PC-3 (cell line): ENCODE measurements around the gene NAIF1. TPM values are rescaled to one million over a fixed set of nuclear protein-coding genes. Genes with fewer than 3 reads are reported as not detected.

Source experiments
- ATAC-seq: fragments of 200-7000 bp; cut with Tn5 transposase; 2 replicates; pipeline ENCODE4 v1.9.1; 2020; ENCODE audit warnings: mild to moderate bottlenecking, moderate library complexity
- BruUV-seq: library from RNA; stranded (reverse); fragments of 400-500 nt; replicated peaks from 2 replicates; lab custom pipeline; 2021; lab: Mats Ljungman, UMichigan
- CTCF ChIA-PET: fragments of 300-600 bp; sonication (Branson Sonifier 250); formaldehyde crosslinking; loops from one replicate; lab custom pipeline; 2022; ENCODE audit warnings: antibody characterized with exemption; lab: Charles Lee
- POLR2A ChIA-PET: fragments of 300-600 bp; sonication (Branson Sonifier 250); formaldehyde crosslinking; loops from one replicate; lab custom pipeline; 2022; ENCODE audit warnings: antibody characterized with exemption; ENCODE audit not compliant: unreplicated experiment; lab: Charles Lee
- DNase-seq: peaks from one replicate; pipeline ENCODE4 v3.0.0-alpha.2; 2015
- H2AFZ ChIP-seq: fragments of 300-600 bp; sonication (generic); 2 replicates; pipeline ENCODE4 v1.6.0; 2016; ENCODE audit warnings: antibody characterized with exemption, low read length
- H3F3A ChIP-seq: fragments of 300-600 bp; sonication (generic); one replicate; pipeline ENCODE4 v1.6.0; 2017; ENCODE audit warnings: antibody characterized with exemption, low read length, control low read depth, mild to moderate bottlenecking; ENCODE audit not compliant: unreplicated experiment
- H3K27ac ChIP-seq: fragments of 300-600 bp; sonication (generic); 2 replicates; pipeline ENCODE4 v1.5.1; 2016; ENCODE audit warnings: mild to moderate bottlenecking, low read length
- H3K27me3 ChIP-seq: fragments of 300-600 bp; sonication (generic); 2 replicates; pipeline ENCODE4 v1.6.1; 2016; ENCODE audit warnings: low read length, mixed read lengths
- H3K36me3 ChIP-seq: fragments of 300-600 bp; sonication (generic); 2 replicates; pipeline ENCODE4 v1.6.1; 2016; ENCODE audit warnings: low read depth, mixed run types, low read length, mixed read lengths
- H3K4me1 ChIP-seq: fragments of 300-600 bp; sonication (generic); 2 replicates; pipeline ENCODE4 v1.5.1; 2016; ENCODE audit warnings: low read length; ENCODE audit not compliant: insufficient read depth
- H3K4me2 ChIP-seq: fragments of 300-600 bp; sonication (generic); 2 replicates; pipeline ENCODE4 v1.6.0; 2016; ENCODE audit warnings: low read length
- H3K4me3 ChIP-seq: fragments of 300-600 bp; sonication (generic); 2 replicates; pipeline ENCODE4 v1.5.1; 2016; ENCODE audit warnings: mild to moderate bottlenecking, low read length, mixed read lengths
- H3K79me2 ChIP-seq: fragments of 300-600 bp; sonication (generic); 2 replicates; pipeline ENCODE4 v1.6.1; 2017; ENCODE audit warnings: low read length, mixed read lengths
- H3K9ac ChIP-seq: fragments of 300-600 bp; sonication (generic); 2 replicates; pipeline ENCODE4 v1.6.0; 2016; ENCODE audit warnings: mild to moderate bottlenecking, low read length
- H3K9me2 ChIP-seq: fragments of 300-600 bp; sonication (generic); replicated peaks from 2 replicates; pipeline ENCODE4 v1.6.1; 2016; ENCODE audit warnings: mixed run types, low read length, mixed read lengths
- H3K9me3 ChIP-seq: fragments of 300-600 bp; sonication (generic); 2 replicates; pipeline ENCODE4 v1.6.1; 2016; ENCODE audit warnings: low read length, mixed read lengths
- H4K20me1 ChIP-seq: fragments of 300-600 bp; sonication (generic); 2 replicates; pipeline ENCODE4 v1.6.1; 2016; ENCODE audit warnings: low read length, mixed read lengths
- CTCF ChIP-seq: fragments of 300-600 bp; sonication (generic); conservative IDR thresholded peaks from 2 replicates; pipeline ENCODE4 v1.5.1; 2017; ENCODE audit warnings: antibody characterized with exemption, low read depth, mild to moderate bottlenecking, low read length
- EZH2 ChIP-seq: fragments of 300-600 bp; sonication (generic); IDR thresholded peaks from one replicate; pipeline ENCODE4 v1.6.1; 2017; ENCODE audit warnings: antibody characterized with exemption, mild to moderate bottlenecking, low read length; ENCODE audit not compliant: unreplicated experiment
- EZH2phosphoT487 ChIP-seq: fragments of 300-600 bp; sonication (generic); IDR thresholded peaks from 2 replicates; pipeline ENCODE4 v1.6.1; 2018; ENCODE audit warnings: mild to moderate bottlenecking, antibody characterized with exemption, low read length, borderline replicate concordance
- intact Hi-C: fragments of 100-400 bp; cut with micrococcal nuclease; formaldehyde crosslinking; loops from 2 replicates; pipeline ENCODE4 v1.9.0; 2023
- total RNA-seq: library from RNA; depleted of rRNA; stranded (reverse); fragments of >200 nt; gene quantifications from 2 replicates; pipeline ENCODE4 v1.2.3, GENCODE V29; 2014

NAIF1 gene
- total RNA-seq, 1 experiment from 2014 or later: 8.4 TPM

- no peaks in the 10 kb centered on the region for H4K20me1 ChIP-seq
- no peaks in the 10 kb centered on the region for H3K4me1 ChIP-seq
- TF ChIP-seq EZH2 (no peak), CTCF (no peak), EZH2phosphoT487 (no peak)
- no peak overlapping the region for H3K27ac ChIP-seq
- no peak overlapping the region for H2AFZ ChIP-seq
- H3K9me3 ChIP-seq: no peaks in the 10 kb centered on the region
- POLR2A ChIA-PET: no interaction called here
- H3K4me2 ChIP-seq: no peak overlapping the region
- DNase-seq: no peak
- H3K27me3 ChIP-seq: no peaks in the 10 kb centered on the region
- BruUV-seq: no TSS peak
- no peaks in the 10 kb centered on the region for H3K9me2 ChIP-seq
- intact Hi-C loops: no loop called here
- no peak for ATAC-seq
- no peaks in the 10 kb centered on the region for H3K79me2 ChIP-seq
- no peaks in the 10 kb centered on the region for H3F3A ChIP-seq
- no peak overlapping the region for H3K4me3 ChIP-seq
- peaks cover 20% of the 10 kb centered on the region; the same call in 1 of the 2 replicates for H3K36me3 ChIP-seq
- CTCF ChIA-PET: no interaction called here
- no peak overlapping the region for H3K9ac ChIP-seq
These were observed 39.9 kb upstream of the NAIF1 start for GRCh38 chr9:128106940-128107467.

DNA sequence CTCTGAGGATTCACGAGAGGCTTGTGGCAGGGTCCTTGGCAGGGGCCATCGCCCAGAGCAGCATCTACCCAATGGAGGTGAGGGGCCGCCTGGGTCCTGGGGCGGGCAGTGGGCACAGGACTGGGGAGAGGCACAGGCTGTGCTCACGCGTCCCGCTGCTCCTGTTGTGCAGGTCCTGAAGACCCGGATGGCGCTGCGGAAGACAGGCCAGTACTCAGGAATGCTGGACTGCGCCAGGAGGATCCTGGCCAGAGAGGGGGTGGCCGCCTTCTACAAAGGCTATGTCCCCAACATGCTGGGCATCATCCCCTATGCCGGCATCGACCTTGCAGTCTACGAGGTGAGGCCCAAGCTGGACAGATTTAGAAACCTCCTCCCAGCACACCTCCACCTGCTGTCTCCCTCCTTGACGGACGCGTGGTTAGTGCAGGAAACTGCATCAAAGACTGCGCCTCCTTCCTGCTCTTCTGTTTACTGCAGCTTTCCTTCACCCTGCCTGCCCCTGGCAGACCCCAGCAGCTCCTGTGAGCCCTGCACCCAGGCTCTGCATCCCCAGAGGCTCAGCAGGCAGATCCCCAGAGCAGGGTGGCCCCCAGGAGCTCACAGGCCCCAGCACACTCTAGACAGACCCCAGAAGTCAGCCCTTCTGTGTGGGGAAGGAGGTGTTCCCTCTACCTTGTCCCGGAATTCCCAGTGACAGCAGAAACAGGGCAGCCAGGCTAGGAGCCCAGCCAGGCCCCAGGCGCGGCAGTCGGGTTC, 39.2 kb upstream of the NAIF1 start:
- CTCF ChIA-PET: interaction anchor here (0.6 kb wide), 1 partner anchor 69 kb away, joined by 5 read pairs; no protein-coding TSS in a partner anchor
- TF ChIP-seq EZH2 (no peak), EZH2phosphoT487 (no peak), CTCF (no peak)
- DNase-seq (no peak), ATAC-seq (no peak)
- Histone ChIP-seq H3K27ac (no peak overlapping the region), H3K9me3 (no peaks in the 10 kb centered on the region), H2AFZ (no peak overlapping the region), H3K4me3 (no peak overlapping the region), H3K9me2 (no peaks in the 10 kb centered on the region), H3K27me3 (no peaks in the 10 kb centered on the region), H4K20me1 (no peaks in the 10 kb centered on the region), H3F3A (no peaks in the 10 kb centered on the region), H3K4me1 (no peaks in the 10 kb centered on the region), H3K79me2 (no peaks in the 10 kb centered on the region), H3K4me2 (no peak overlapping the region), H3K36me3 (peaks cover 20% of the 10 kb centered on the region; the same call in 1 of the 2 replicates), H3K9ac (no peak overlapping the region)
- intact Hi-C loops: no loop called here
- no TSS peak for BruUV-seq
- POLR2A ChIA-PET: no interaction called here
